HG02970 (cell line): ENCODE results near the gene AGXT.

Source experiments
- ATAC-seq: cut with Tn5 transposase; IDR thresholded peaks from one replicate; pipeline ENCODE4 v1.9.1; 2021; ENCODE audit warnings: mild to moderate bottlenecking, moderate library complexity, moderate number of reproducible peaks; ENCODE audit not compliant: unreplicated experiment, low FRiP score

AGXT gene

DNA sequence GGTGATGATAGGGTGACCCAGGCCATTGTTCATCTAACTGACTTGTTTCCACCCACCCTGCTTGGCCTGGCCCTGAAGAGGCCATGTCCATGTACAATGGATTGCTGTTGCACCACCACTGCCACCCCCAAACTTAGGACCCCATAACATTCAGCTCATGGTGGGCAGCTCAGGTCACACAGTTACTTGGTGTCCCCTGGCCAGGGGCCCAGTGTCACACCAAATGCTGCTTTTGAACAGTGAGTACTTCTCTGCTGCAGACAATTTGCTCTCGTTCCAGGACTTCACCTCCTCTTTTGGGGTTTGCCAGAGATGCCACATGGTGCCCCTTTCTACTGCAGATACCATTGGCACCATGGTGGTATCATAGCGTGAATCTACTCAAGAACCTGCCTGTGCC lies 15.6 kb downstream of the AGXT start:
- ATAC-seq = no peak

DNA sequence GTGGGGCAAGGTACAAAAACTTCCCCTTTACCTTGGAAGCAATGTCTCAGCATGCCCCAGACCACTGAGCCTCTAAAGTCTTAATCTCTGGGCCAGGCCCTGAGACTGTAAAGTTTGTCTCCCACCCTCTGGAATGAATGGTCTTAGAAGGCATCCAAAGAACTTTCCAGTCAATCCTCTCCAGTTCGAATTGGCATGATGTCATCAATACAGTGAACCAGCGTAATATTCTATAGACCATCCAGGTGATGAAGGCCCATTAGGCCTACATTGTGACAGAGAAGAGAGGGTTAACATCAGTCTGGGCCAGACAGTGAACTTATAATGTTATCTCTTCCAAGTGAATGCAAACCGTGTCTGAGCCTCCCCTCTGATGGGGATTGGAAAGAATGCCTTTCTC lies 16.1 kb downstream of the AGXT start:
- no peak for ATAC-seq

- no peak for ATAC-seq
Measured at GRCh38 chr2:240885566-240885965, 16.9 kb downstream of the AGXT start.

DNA sequence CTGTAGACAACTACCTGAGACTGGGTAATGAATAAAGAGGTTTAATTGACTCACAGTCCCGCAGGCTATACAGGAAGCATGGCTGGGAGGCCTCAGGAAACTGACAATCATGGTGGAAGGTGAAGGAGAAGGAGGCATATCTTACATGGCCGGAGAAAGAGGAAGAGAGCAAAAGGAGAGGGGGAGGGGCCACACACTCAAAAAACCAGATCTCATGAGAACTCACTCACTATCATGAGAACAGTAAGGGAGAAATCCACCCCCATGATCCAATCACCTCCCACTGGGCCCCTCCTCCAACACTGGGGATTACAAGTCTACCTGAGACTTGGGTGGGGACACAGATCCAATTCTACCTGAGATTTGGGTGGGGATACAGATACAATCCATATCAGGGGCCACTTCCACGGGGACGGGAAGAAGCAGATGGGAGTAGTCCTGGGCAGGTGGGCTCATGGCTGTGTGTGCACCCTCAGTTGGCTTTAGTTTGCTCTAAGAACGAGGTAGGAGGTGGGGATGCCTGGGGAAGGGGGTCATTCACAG lies 17.5 kb downstream of the AGXT start:
- ATAC-seq = no peak

- no peak for ATAC-seq
Measured at GRCh38 chr2:240886678-240887609, 18.3 kb downstream of the AGXT start.

DNA sequence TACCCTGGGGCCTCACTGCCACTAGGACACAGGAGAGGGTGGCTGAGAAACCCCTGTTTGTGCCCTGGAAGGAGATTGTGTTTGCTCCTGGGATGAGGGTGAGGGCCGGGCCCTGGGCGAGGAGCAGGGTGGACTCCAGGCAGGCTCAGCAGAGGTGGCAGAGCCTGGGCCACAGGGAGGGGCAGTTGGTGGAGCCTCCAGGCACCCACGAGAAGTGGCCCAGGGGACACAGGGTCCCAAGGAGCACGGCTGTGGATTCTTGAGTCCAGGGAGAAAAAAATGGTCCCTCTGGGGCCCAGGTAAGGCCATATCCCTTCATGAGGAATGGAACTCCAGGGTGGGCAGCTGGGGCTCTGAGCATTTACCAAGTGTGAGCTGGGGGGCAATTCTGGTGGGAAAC lies 19.0 kb downstream of the AGXT start:
- no peak for ATAC-seq

- no peak for ATAC-seq
Measured at GRCh38 chr2:240888130-240888889, 19.7 kb downstream of the AGXT start.

DNA sequence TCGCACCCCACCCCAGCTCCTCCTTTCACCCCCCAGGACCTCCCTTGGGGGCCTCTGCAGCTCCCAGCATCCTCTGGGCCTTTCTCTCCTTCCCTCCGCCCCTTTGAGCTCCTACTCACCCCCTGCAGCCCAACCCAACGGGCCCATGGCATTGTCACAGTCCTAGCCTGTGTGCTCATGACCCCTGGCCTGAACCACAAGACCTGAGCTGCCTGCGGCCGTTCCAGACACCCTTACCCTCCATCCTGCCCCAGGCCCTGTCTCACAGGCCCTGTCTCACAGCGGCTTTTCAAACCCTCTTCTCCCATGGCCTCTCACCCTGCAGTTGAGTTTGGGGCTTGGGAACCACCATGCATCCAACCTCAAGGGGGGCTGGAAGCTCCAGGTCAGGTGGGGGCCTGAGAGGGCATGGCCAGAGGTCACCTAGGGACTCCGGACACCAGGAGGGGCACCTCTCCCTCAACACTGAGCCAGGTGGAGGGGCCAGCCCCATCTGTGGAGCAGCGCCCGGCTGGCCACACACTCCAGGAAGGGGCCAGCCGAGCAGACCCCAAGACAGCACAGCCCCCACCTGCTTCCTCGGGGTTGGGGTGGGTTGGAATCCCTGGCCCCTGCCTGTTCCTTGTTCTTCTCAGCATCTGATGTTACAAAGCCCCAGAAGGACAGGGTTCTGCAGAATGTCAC lies 20.4 kb downstream of the AGXT start:
- no peak for ATAC-seq

DNA sequence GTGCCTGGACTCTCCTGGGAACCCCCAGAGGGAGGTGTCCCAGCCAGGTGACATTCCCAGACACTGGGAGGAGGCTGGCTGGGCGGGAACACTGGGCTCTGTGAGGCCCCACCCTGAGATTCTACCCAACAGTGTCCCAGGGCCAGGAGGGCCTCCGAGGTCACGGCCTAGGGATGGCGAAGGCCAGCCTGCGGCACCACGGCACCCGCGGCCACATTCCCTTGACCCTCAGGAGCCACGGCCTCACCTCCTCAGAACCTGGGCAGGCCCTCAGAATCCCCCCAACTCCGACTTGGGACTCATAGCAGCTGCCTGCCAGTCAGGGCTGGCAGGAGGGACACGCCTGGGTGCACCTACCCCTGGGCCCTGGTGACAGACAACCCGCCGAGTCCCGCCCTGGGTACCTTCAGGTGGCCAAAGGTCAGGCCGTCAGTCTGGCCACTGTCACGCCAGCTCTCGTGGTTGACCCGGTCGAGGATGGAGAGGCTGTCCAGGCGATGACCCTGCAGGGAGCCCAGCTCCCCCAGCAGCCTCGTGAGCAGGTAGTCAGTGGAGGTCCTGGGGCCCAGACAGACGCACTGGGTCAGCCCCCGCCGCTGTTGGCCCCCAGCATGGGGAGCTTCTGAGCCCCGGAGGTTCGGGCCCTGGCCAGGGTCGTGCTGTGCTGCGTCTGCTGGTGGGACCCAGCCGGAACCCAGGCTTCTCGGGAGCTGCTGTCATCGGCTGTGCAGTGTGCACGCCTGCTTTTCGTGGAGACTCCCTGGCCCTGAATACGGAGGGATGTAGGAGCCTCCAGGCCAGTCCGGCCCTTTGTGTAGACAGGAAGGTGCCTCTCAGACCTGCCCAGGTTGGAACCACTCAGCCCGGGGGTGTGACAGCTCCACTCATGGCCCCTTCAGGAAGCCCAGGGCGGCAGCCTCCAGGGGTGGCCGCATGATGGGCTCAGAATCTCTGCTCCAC lies 21.3 kb downstream of the AGXT start:
- no peak for ATAC-seq

DNA sequence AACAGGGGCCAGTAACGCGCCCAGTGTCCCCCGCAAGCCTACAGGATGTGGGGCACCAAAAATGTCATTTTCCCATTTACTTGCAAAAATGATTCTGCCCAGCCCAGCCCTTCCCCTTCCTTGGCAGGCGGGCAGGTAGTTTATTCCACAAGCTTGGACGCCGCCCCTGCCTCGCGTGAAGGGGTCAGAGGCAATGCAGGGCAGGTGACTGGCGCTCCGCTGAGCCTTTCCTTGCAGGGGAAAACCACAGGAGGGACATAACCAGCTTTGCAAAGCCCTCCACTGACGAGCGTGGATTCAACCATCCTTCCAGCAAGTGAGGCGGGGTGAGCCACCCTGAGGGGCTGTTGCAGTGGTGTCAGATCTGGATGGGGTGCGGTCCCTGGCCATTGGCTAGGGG lies 22.1 kb downstream of the AGXT start:
- no peak for ATAC-seq

DNA sequence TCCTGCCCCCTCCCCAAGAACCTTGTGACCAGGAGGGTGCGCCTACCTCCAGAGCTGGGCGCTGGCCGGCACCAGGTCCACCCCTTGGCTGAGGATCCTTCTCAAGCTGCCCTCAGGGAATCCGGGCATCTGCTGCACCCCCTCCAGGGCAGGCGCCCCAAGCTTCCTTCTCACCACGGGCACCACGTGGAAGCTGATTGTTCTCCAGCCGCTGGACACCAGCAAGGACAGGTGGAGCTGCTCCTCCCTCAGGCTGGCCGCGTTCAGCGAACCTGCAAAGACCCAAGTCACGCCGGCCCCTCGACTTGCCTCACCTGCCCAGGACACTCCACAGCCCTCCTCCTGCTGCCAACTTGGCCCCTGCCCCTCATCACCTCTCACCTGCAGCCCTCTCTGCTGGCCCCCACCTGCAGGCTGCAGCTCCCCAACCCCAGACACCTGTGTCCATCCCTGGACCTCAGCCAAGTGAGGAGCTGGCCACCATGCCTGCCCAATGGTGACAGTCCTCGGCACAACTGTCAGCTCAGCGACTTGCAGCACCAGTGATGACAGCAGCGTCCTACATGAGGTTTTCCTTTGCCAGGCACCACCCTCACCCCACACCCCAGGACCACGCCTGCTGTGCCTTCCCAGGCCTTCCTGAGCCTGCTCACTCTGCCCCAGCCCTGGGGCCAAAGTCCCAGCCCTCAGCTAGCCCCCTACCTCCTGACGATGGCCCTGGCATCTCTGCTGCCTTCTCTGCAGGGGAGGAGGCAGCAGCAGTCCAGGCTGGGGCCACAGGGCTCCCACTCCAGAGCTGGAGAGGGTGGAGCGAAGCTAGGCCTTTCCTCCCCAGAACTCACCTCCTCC lies 23.1 kb downstream of the AGXT start:
- ATAC-seq = no peak

GRCh38 chr2:240892356-240892755 lies 23.7 kb downstream of the AGXT start:
- ATAC-seq = no peak

GRCh38 chr2:240892925-240893324 lies 24.3 kb downstream of the AGXT start:
- ATAC-seq = no peak

DNA sequence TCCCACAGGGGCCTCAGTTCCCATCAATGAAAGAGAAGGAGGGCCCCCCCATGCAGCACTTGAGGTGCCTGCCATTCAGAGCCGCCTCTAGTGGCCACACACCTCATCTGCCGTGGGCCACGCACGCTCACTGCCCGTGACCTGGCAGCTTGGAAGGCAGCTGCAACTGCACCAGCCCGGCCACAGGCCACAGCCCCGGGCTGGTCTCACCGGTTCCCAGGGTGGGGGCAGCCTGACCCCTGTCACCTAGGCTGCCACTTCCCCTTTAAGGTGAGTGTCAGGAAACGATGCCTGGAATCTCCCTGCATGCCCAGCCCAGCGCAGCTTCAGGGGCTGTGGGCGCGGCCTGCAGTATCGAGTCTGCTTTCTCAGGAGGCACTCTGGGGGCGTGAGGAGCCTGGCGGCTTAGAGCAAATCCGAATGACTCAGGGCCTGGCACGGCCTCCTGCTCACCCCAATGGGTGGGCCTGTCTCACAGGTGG lies 24.8 kb downstream of the AGXT start:
- ATAC-seq = no peak

- ATAC-seq = no peak
Measured at GRCh38 chr2:240894006-240894405, 25.4 kb downstream of the AGXT start.

DNA sequence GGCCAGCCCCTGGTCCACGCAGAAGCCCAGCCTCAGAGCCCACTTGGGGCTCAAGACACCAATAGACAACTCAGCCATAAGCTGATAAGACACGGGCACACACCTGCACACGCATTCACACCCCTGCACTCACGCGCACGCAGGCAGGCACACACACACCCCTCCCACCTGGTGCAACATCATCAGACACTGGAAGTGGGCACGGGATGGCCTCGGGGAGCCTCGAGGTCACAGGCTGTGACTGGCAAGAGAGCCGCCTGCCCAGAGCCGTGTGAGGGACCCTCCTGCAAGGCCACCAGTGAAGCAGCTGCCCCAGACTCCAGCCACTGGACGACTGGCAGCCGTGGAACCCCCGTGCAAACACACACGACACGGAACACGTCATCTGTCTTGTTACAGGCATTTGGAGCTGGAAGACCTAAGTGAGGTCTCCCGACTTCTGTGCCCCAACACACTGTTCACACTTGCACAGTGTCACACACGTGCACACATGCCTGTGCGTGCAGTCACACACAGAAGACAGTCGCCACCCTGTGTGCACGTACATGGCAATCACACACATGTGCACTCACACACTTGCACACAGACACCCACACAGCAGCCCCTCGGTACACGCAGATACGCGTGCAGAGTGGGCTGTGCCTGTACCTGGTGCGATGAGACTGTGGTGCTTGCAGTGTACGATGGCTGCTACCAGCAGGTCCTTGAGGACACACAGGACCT lies 26.4 kb downstream of the AGXT start:
- no peak for ATAC-seq

- no peak for ATAC-seq
Measured at GRCh38 chr2:240895656-240896388, 27.2 kb downstream of the AGXT start, which contains the start of gene MAB21L4. Gene MAB21L4, minus strand, starts transcription at chr2:240896156. Its CDS starts 159 bp downstream, at chr2:240895997.
